ENCODE results near the gene HMGCLL1.

Gene HMGCLL1

DNA sequence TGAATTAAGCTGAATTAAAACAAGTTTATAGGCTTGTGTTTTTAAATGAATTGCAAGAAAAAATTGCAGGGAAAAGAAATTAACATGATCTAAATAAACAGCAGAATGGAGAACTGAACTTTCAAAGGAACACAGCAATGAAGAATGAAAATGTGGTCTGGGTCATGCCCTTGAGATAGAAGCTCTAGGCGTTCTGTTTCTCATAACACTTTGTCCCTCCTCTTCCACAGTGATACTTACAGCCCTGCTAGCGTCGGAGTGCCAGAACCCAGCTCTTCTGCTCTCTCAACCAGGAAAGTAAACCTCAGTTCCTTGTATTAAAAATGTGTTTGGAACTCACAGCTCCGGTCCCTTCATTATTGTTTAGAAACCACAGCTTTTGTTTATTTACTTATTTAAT is 11.4 kb downstream of the HMGCLL1 start:
- H3K4me3 ChIP-seq (ENCODE audit: low read length), result no peak overlapping the region
- no peaks in the 10 kb centered on the region for H3K27me3 ChIP-seq (ENCODE audit: control insufficient read depth, insufficient read depth, low read length)
- no peak overlapping the region for H3K27ac ChIP-seq (ENCODE audit: low read depth, low read length)
- H3K36me3 ChIP-seq (ENCODE audit: control insufficient read depth, insufficient read depth, low read length), result no peaks in the 10 kb centered on the region
- no peak overlapping the region for H3K9ac ChIP-seq (ENCODE audit: low read length)
- no peaks in the 10 kb centered on the region for H3K4me1 ChIP-seq (ENCODE audit: control insufficient read depth, insufficient read depth, low read length)

- Histone ChIP-seq H3K4me3 (ENCODE audit: low read length) (no peak overlapping the region), H3K4me1 (ENCODE audit: control insufficient read depth, insufficient read depth, low read length) (no peaks in the 10 kb centered on the region), H3K9ac (ENCODE audit: low read length) (no peak overlapping the region), H3K27me3 (ENCODE audit: control insufficient read depth, insufficient read depth, low read length) (no peaks in the 10 kb centered on the region), H3K27ac (ENCODE audit: low read depth, low read length) (no peak overlapping the region), H3K36me3 (ENCODE audit: control insufficient read depth, insufficient read depth, low read length) (no peaks in the 10 kb centered on the region)
Measured at GRCh38 chr6:55566036-55566710, 12.8 kb downstream of the HMGCLL1 start.

GRCh38 chr6:55562318-55562717 is 16.7 kb downstream of the HMGCLL1 start:
- no peaks in the 10 kb centered on the region for H3K27me3 ChIP-seq (ENCODE audit: control insufficient read depth, insufficient read depth, low read length)
- no peaks in the 10 kb centered on the region for H3K36me3 ChIP-seq (ENCODE audit: control insufficient read depth, insufficient read depth, low read length)
- H3K27ac ChIP-seq (ENCODE audit: low read depth, low read length), result no peak overlapping the region
- H3K4me3 ChIP-seq (ENCODE audit: low read length), result no peak overlapping the region
- H3K9ac ChIP-seq (ENCODE audit: low read length), result no peak overlapping the region
- H3K4me1 ChIP-seq (ENCODE audit: control insufficient read depth, insufficient read depth, low read length), result no peaks in the 10 kb centered on the region

- H3K4me3 ChIP-seq (ENCODE audit: low read length), result no peak overlapping the region
- H3K36me3 ChIP-seq (ENCODE audit: control insufficient read depth, insufficient read depth, low read length), result no peaks in the 10 kb centered on the region
- H3K27ac ChIP-seq (ENCODE audit: low read depth, low read length), result no peak overlapping the region
- H3K4me1 ChIP-seq (ENCODE audit: control insufficient read depth, insufficient read depth, low read length), result no peaks in the 10 kb centered on the region
- H3K27me3 ChIP-seq (ENCODE audit: control insufficient read depth, insufficient read depth, low read length), result no peaks in the 10 kb centered on the region
- no peak overlapping the region for H3K9ac ChIP-seq (ENCODE audit: low read length)
Measured at GRCh38 chr6:55560290-55560885, 18.6 kb downstream of the HMGCLL1 start.

DNA sequence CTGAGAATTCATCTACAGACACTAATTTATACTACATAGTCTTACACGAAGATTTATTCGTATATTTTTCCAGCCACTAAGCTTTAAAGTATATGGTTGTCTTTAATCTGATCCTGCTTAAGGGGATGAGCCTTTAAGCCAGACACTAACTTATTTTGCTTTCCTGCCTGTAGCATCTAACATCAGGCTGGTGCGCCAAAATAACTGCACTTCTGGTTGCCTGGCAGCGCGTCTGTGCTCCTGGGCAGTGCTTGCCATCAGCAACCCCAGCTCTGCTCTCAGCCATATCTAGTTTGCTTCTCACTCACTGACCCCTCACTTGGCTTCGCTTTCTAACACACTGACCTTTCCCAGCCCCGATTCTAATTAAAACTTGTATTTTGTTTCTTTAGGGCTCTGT is 21.8 kb downstream of the HMGCLL1 start:
- Histone ChIP-seq H3K4me3 (ENCODE audit: low read length) (no peak overlapping the region), H3K9ac (ENCODE audit: low read length) (no peak overlapping the region), H3K4me1 (ENCODE audit: control insufficient read depth, insufficient read depth, low read length) (no peaks in the 10 kb centered on the region)

DNA sequence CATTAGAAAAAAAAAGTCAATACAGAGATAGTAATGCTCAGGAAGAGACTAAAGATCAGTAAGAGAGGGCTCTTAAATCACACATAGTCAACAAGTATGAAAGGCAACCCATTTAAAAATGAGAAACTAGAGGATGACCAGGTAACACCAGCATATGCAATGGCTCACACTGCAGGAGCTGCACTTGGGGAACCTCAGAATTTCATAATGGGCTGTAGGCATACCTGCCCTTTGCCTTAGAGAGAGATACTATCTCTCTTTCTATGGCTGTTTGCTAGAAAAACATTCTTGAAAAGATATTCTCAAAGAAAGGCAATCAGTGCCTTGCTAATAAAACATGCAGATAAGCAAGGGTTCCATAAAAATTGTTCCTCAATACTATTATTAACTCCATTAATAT is 33.2 kb downstream of the HMGCLL1 start:
- H3K27ac ChIP-seq (ENCODE audit: low read depth, low read length), result no peak overlapping the region

More for the DNA sequence above, 21.8 kb downstream of the HMGCLL1 start:
- H3K36me3 ChIP-seq (ENCODE audit: control insufficient read depth, insufficient read depth, low read length), result no peaks in the 10 kb centered on the region
- no peak overlapping the region for H3K27ac ChIP-seq (ENCODE audit: low read depth, low read length)
- H3K27me3 ChIP-seq (ENCODE audit: control insufficient read depth, insufficient read depth, low read length), result no peaks in the 10 kb centered on the region

GRCh38 chr6:55543633-55544309 is 35.2 kb downstream of the HMGCLL1 start:
- no peaks in the 10 kb centered on the region for H3K36me3 ChIP-seq (ENCODE audit: control insufficient read depth, insufficient read depth, low read length)
- no peaks in the 10 kb centered on the region for H3K27me3 ChIP-seq (ENCODE audit: control insufficient read depth, insufficient read depth, low read length)
- H3K4me3 ChIP-seq (ENCODE audit: low read length), result no peak overlapping the region
- no peak overlapping the region for H3K9ac ChIP-seq (ENCODE audit: low read length)
- no peaks in the 10 kb centered on the region for H3K4me1 ChIP-seq (ENCODE audit: control insufficient read depth, insufficient read depth, low read length)
- H3K27ac ChIP-seq (ENCODE audit: low read depth, low read length), result no peak overlapping the region

More for the DNA sequence above, 33.2 kb downstream of the HMGCLL1 start:
- H3K4me1 ChIP-seq (ENCODE audit: control insufficient read depth, insufficient read depth, low read length), result no peaks in the 10 kb centered on the region
- H3K36me3 ChIP-seq (ENCODE audit: control insufficient read depth, insufficient read depth, low read length), result no peaks in the 10 kb centered on the region
- H3K4me3 ChIP-seq (ENCODE audit: low read length), result no peak overlapping the region
- no peak overlapping the region for H3K9ac ChIP-seq (ENCODE audit: low read length)
- no peaks in the 10 kb centered on the region for H3K27me3 ChIP-seq (ENCODE audit: control insufficient read depth, insufficient read depth, low read length)

DNA sequence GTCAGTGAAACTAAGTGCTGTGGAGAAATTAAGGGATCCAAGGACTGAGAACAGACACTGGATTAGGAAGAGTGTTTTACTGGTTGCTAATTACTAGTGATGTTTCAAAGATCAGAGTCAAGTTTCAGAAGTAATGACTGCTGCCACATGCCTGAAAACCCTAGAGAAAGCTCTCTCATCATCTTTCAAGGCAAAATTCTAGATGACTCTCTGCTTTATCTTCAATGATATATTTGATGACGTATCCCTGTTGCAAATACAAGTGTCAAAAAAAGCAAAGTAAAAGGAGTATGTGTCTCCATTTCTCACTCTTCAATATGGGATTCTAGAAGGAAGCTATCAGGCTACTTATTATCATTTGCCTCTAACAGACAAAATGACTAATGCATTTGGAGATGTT is 38.0 kb downstream of the HMGCLL1 start:
- H3K27ac ChIP-seq (ENCODE audit: low read depth, low read length), result no peak overlapping the region
- no peaks in the 10 kb centered on the region for H3K4me1 ChIP-seq (ENCODE audit: control insufficient read depth, insufficient read depth, low read length)
- H3K36me3 ChIP-seq (ENCODE audit: control insufficient read depth, insufficient read depth, low read length), result no peaks in the 10 kb centered on the region
- no peak overlapping the region for H3K4me3 ChIP-seq (ENCODE audit: low read length)
- no peaks in the 10 kb centered on the region for H3K27me3 ChIP-seq (ENCODE audit: control insufficient read depth, insufficient read depth, low read length)
- no peak overlapping the region for H3K9ac ChIP-seq (ENCODE audit: low read length)

DNA sequence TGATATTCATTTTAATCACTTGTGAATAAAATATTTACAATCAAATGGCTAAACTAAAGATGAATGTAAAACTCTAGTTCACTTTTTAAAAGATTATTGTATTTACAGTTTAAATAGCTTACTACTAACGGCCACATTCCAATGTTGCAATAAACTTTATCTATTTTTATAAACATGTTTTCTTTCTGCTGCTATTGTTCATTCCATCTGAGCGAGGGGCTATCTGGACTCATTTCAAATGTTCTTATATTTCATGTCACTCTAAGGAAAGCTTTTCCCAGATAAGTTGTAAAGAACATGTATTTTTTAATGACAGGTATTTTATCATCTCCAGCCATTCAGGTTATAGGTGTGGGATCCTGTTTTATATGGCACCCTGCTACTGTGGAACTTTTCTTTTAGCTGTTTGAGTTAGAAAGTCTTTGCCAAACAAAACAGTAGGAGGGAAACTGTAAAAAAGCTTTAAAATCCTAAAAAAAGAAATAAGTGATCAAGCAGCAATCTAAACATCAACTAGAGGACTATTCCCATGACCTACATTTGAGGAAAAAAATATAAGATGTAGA is 42.5 kb downstream of the HMGCLL1 start:
- Histone ChIP-seq H3K9ac (ENCODE audit: low read length) (no peak overlapping the region), H3K27me3 (ENCODE audit: control insufficient read depth, insufficient read depth, low read length) (no peaks in the 10 kb centered on the region), H3K36me3 (ENCODE audit: control insufficient read depth, insufficient read depth, low read length) (no peaks in the 10 kb centered on the region), H3K4me3 (ENCODE audit: low read length) (no peak overlapping the region), H3K27ac (ENCODE audit: low read depth, low read length) (no peak overlapping the region), H3K4me1 (ENCODE audit: control insufficient read depth, insufficient read depth, low read length) (no peaks in the 10 kb centered on the region)

GRCh38 chr6:55531496-55531895 is 47.5 kb downstream of the HMGCLL1 start:
- no peaks in the 10 kb centered on the region for H3K36me3 ChIP-seq (ENCODE audit: control insufficient read depth, insufficient read depth, low read length)
- no peak overlapping the region for H3K4me3 ChIP-seq (ENCODE audit: low read length)
- H3K9ac ChIP-seq (ENCODE audit: low read length), result no peak overlapping the region
- no peaks in the 10 kb centered on the region for H3K27me3 ChIP-seq (ENCODE audit: control insufficient read depth, insufficient read depth, low read length)
- no peaks in the 10 kb centered on the region for H3K4me1 ChIP-seq (ENCODE audit: control insufficient read depth, insufficient read depth, low read length)
- no peak overlapping the region for H3K27ac ChIP-seq (ENCODE audit: low read depth, low read length)

- H3K36me3 ChIP-seq (ENCODE audit: control insufficient read depth, insufficient read depth, low read length), result no peaks in the 10 kb centered on the region
- H3K27ac ChIP-seq (ENCODE audit: low read depth, low read length), result no peak overlapping the region
- H3K9ac ChIP-seq (ENCODE audit: low read length), result no peak overlapping the region
- no peaks in the 10 kb centered on the region for H3K4me1 ChIP-seq (ENCODE audit: control insufficient read depth, insufficient read depth, low read length)
- H3K4me3 ChIP-seq (ENCODE audit: low read length), result no peak overlapping the region
- no peaks in the 10 kb centered on the region for H3K27me3 ChIP-seq (ENCODE audit: control insufficient read depth, insufficient read depth, low read length)
Measured at GRCh38 chr6:55530931-55531330, 48.1 kb downstream of the HMGCLL1 start.

- Histone ChIP-seq H3K9ac (ENCODE audit: low read length) (no peak overlapping the region), H3K4me1 (ENCODE audit: control insufficient read depth, insufficient read depth, low read length) (no peaks in the 10 kb centered on the region), H3K27ac (ENCODE audit: low read depth, low read length) (no peak overlapping the region), H3K36me3 (ENCODE audit: control insufficient read depth, insufficient read depth, low read length) (no peaks in the 10 kb centered on the region), H3K4me3 (ENCODE audit: low read length) (no peak overlapping the region), H3K27me3 (ENCODE audit: control insufficient read depth, insufficient read depth, low read length) (no peaks in the 10 kb centered on the region)
Measured at GRCh38 chr6:55528624-55529023, 50.4 kb downstream of the HMGCLL1 start.

All from rectal smooth muscle tissue (tissue), 1 donor.